Measurements from ENCODE around the gene MPG. TPM values are rescaled to one million over a fixed set of nuclear protein-coding genes. Genes with fewer than 3 reads are reported as not detected.
"Not testable (repeated sequence)": the region's sequence is repeated elsewhere in the genome, so short reads cannot be mapped to it uniquely, and the experiment has no call there.

Gene MPG, protein sequence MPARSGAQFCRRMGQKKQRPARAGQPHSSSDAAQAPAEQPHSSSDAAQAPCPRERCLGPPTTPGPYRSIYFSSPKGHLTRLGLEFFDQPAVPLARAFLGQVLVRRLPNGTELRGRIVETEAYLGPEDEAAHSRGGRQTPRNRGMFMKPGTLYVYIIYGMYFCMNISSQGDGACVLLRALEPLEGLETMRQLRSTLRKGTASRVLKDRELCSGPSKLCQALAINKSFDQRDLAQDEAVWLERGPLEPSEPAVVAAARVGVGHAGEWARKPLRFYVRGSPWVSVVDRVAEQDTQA
- polyA plus RNA-seq = 70.9 and 102 TPM in 2 replicates
- 30.9 and 42.9 TPM in 2 replicates for polyA minus RNA-seq

DNA sequence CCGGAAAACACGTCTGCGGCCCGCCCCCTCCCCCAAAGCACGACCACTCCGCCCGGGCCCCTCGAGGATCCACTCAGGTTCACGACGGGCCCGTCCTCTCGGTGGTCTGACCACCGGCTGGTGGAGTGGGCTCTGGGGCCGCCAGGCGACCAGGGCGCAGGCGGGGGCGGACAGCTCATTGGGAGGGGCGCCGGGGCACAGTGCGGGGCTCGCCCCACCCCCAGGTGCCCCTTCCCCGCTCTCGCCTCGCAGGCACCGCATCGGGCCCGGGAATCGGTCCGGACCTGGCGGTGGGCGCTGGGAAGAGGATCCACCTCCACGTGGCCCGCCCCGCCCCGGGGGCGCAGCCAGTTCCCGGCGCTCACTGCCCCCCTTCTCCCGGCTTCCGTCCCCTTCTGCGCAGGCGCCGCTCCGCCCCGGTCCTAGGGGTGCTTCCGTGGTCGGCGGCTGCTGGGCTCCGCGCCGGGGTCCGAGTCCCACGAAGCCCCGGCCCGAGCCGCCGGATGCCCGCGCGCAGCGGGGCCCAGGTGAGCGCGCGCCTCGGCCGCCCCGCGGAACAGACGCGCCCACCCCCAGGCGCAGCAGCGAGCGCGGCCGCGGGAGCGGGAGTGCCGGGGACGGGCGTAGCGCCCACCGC lies at the start of gene MPG:
Gene MPG, plus strand, starts transcription at position 419 of the 637 bp plus-strand sequence. Its CDS starts 85 bp downstream, at position 504.
- TF ChIP-seq POLR2AphosphoS5 (IDR thresholded peaks at IDR 0.05) = peak; percentile 72
- TF ChIP-seq TAF1 (IDR thresholded peaks at IDR 0.05; ENCODE audit: low read depth) = peak; percentile 41
- TF ChIP-seq MXI1 (conservative IDR thresholded peaks at IDR 0.05; ENCODE audit: poor library complexity, severe bottlenecking) = peak; percentile 84
- no peak for TF ChIP-seq RAD21 (conservative IDR thresholded peaks at IDR 0.05)
- H3K9me3 ChIP-seq (ENCODE audit: low read length) = no peaks in the 10 kb centered on the region
- H3K36me3 ChIP-seq (ENCODE audit: insufficient read depth, low read length) = no peaks in the 10 kb centered on the region
- peak within 1 kb of the TSS; percentile 76 for H2AFZ ChIP-seq (ENCODE audit: low read depth, low read length)
- H3K27me3 ChIP-seq (ENCODE audit: insufficient read depth, low read depth, low read length) = peaks cover 4% of the 10 kb centered on the region
- peak within 1 kb of the TSS; percentile 80 for H3K4me2 ChIP-seq (ENCODE audit: low read length)
- no peaks in the 10 kb centered on the region for H3K9me2 ChIP-seq (ENCODE audit: insufficient read depth, low read length)
- no peaks in the 10 kb centered on the region for H3K79me2 ChIP-seq (replicated peaks; ENCODE audit: insufficient read depth, low read length)
- H3K27ac ChIP-seq (ENCODE audit: low read length) = no peak within 1 kb of the TSS
- H3K9ac ChIP-seq (ENCODE audit: low read length) = peak within 1 kb of the TSS; percentile 75
- peak within 1 kb of the TSS; percentile 89 for H3K4me3 ChIP-seq (ENCODE audit: low read length)
- H4K20me1 ChIP-seq (ENCODE audit: insufficient read depth) = no peaks in the 10 kb centered on the region
- H3F3A ChIP-seq (ENCODE audit: insufficient read depth, low read length, poor library complexity, severe bottlenecking) = no peaks in the 10 kb centered on the region

DNA sequence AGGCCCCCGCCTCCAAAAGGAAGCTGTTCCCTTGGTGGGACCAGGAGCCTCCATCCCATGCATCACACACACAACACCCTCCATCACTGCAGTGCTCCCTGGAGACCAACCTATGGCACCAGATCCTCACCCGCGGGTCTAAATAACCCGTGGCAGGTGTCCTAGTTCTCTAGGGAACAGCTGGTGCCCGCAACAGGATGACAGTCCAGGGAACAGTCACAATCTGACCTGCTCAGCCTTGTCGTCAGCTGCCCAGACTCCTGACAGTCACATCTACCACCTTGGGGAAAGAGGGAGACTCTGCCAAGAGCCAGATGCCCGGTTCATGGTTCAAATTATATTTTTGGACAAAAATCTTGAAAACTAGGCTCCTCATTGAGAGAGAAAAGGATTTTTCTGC lies 47.4 kb upstream of the MPG start:
- not testable (repeated sequence) for H3K4me2 ChIP-seq (ENCODE audit: low read length); H4K20me1 ChIP-seq (ENCODE audit: insufficient read depth); H3F3A ChIP-seq (ENCODE audit: insufficient read depth, low read length, poor library complexity, severe bottlenecking); H3K27ac ChIP-seq (ENCODE audit: low read length); H3K79me2 ChIP-seq (replicated peaks; ENCODE audit: insufficient read depth, low read length); H3K27me3 ChIP-seq (ENCODE audit: insufficient read depth, low read depth, low read length); H3K36me3 ChIP-seq (ENCODE audit: insufficient read depth, low read length); H3K9ac ChIP-seq (ENCODE audit: low read length); H2AFZ ChIP-seq (ENCODE audit: low read depth, low read length); H3K4me3 ChIP-seq (ENCODE audit: low read length); H3K9me3 ChIP-seq (ENCODE audit: low read length); H3K9me2 ChIP-seq (ENCODE audit: insufficient read depth, low read length)

DNA sequence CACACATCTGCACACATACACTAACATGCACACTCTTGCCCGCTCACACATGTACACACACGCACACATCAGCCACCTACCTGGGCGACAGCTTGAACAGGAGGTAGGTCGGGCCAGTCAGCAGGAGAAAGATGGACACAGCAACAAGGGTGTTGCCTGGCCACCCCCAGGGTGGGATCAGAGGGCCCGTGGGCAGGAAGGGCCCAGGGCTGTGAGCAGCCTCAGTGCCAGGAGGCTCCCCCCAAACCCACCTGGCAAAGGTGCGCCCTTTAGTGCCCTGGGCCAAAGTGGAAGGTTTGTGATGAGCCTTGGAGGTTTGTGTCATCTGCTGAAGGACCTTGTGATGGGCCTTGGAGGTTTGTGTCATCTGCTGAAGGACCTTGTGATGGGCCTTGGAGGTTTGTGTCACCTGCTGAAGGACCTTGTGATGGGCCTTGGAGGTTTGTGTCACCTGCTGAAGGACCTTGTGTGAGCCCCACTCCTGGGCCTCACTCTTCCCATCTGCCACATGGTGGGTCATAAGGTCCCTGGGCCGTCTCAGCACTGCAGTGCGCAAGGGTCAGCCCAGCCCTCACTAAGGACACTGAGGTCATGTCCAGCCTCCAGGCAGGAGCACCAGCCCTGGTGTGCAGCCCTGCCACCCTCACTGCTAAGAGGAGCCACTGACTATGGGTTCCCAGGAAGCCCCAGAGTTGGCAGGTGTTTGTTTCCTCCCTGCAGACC lies 44.7 kb upstream of the MPG start:
- not testable (repeated sequence) for H3K9me3 ChIP-seq (ENCODE audit: low read length); H3K27ac ChIP-seq (ENCODE audit: low read length); H3K36me3 ChIP-seq (ENCODE audit: insufficient read depth, low read length); H4K20me1 ChIP-seq (ENCODE audit: insufficient read depth); H3K9me2 ChIP-seq (ENCODE audit: insufficient read depth, low read length); H3K4me2 ChIP-seq (ENCODE audit: low read length); H3K9ac ChIP-seq (ENCODE audit: low read length); H3K79me2 ChIP-seq (replicated peaks; ENCODE audit: insufficient read depth, low read length); H2AFZ ChIP-seq (ENCODE audit: low read depth, low read length); H3K27me3 ChIP-seq (ENCODE audit: insufficient read depth, low read depth, low read length); H3K4me3 ChIP-seq (ENCODE audit: low read length); H3F3A ChIP-seq (ENCODE audit: insufficient read depth, low read length, poor library complexity, severe bottlenecking)

DNA sequence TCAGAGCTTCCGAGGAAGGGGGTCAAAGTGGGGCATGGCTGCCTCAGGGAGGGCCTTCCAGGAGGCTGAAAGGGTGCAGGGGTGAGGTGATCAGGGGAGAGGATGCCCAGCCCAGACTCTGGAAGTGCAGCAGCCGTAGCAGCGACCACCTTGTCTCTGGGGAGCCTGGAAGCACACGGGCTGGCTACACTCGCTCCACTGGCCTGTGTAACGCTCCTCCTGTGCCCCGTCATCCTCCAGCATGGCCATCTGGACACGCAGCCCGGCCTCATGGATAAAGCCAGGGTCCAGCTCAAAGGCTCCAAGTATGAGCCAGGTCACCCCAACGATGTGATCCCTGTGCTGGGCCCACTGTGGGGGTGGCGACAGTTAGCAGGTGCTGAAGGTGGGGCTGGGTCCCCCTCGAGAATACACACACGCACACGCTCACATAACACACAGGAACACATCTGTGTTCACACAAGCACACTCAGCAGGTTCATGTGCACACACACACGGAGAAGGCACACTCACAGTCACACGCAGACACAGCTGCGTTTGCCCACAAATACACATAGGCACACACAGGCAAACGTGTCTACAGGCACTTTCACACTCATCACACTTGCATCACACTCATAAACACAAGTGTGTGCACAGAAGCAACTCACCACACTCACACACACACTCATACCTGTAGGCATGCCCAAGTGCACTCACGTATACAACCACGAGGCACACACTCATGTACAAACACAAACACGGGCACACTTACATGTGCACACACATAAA lies 44.0 kb upstream of the MPG start:
- no peaks in the 10 kb centered on the region for H3K9me3 ChIP-seq (ENCODE audit: low read length)
- no peaks in the 10 kb centered on the region for H3K79me2 ChIP-seq (replicated peaks; ENCODE audit: insufficient read depth, low read length)
- H3K4me3 ChIP-seq (ENCODE audit: low read length) = no peak overlapping the region
- no peaks in the 10 kb centered on the region for H3K27me3 ChIP-seq (ENCODE audit: insufficient read depth, low read depth, low read length)
- no peaks in the 10 kb centered on the region for H3K36me3 ChIP-seq (ENCODE audit: insufficient read depth, low read length)
- no peak overlapping the region for H3K27ac ChIP-seq (ENCODE audit: low read length)
- no peaks in the 10 kb centered on the region for H3F3A ChIP-seq (ENCODE audit: insufficient read depth, low read length, poor library complexity, severe bottlenecking)
- TF ChIP-seq EP300 (conservative IDR thresholded peaks at IDR 0.05; ENCODE audit: poor library complexity, severe bottlenecking) = no peak
- no peak for TF ChIP-seq EZH2 (IDR thresholded peaks at IDR 0.05; ENCODE audit: borderline replicate concordance, insufficient read depth, low read length, poor library complexity, severe bottlenecking)
- TF ChIP-seq SMC3 (conservative IDR thresholded peaks at IDR 0.05; ENCODE audit: poor library complexity) = no peak
- TF ChIP-seq, protein P1, sequence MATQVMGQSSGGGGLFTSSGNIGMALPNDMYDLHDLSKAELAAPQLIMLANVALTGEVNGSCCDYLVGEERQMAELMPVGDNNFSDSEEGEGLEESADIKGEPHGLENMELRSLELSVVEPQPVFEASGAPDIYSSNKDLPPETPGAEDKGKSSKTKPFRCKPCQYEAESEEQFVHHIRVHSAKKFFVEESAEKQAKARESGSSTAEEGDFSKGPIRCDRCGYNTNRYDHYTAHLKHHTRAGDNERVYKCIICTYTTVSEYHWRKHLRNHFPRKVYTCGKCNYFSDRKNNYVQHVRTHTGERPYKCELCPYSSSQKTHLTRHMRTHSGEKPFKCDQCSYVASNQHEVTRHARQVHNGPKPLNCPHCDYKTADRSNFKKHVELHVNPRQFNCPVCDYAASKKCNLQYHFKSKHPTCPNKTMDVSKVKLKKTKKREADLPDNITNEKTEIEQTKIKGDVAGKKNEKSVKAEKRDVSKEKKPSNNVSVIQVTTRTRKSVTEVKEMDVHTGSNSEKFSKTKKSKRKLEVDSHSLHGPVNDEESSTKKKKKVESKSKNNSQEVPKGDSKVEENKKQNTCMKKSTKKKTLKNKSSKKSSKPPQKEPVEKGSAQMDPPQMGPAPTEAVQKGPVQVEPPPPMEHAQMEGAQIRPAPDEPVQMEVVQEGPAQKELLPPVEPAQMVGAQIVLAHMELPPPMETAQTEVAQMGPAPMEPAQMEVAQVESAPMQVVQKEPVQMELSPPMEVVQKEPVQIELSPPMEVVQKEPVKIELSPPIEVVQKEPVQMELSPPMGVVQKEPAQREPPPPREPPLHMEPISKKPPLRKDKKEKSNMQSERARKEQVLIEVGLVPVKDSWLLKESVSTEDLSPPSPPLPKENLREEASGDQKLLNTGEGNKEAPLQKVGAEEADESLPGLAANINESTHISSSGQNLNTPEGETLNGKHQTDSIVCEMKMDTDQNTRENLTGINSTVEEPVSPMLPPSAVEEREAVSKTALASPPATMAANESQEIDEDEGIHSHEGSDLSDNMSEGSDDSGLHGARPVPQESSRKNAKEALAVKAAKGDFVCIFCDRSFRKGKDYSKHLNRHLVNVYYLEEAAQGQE (IDR thresholded peaks at IDR 0.05; ENCODE audit: borderline replicate concordance) = no peak
- TF ChIP-seq POLR2AphosphoS5 (IDR thresholded peaks at IDR 0.05) = no peak
- TF ChIP-seq, protein P2, sequence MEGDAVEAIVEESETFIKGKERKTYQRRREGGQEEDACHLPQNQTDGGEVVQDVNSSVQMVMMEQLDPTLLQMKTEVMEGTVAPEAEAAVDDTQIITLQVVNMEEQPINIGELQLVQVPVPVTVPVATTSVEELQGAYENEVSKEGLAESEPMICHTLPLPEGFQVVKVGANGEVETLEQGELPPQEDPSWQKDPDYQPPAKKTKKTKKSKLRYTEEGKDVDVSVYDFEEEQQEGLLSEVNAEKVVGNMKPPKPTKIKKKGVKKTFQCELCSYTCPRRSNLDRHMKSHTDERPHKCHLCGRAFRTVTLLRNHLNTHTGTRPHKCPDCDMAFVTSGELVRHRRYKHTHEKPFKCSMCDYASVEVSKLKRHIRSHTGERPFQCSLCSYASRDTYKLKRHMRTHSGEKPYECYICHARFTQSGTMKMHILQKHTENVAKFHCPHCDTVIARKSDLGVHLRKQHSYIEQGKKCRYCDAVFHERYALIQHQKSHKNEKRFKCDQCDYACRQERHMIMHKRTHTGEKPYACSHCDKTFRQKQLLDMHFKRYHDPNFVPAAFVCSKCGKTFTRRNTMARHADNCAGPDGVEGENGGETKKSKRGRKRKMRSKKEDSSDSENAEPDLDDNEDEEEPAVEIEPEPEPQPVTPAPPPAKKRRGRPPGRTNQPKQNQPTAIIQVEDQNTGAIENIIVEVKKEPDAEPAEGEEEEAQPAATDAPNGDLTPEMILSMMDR (IDR thresholded peaks at IDR 0.05; ENCODE audit: poor library complexity, severe bottlenecking) = no peak
- TF ChIP-seq TAF1 (IDR thresholded peaks at IDR 0.05; ENCODE audit: low read depth) = no peak
- TF ChIP-seq MXI1 (conservative IDR thresholded peaks at IDR 0.05; ENCODE audit: poor library complexity, severe bottlenecking) = no peak
- no peak for TF ChIP-seq RAD21 (conservative IDR thresholded peaks at IDR 0.05)
- H2AFZ ChIP-seq (ENCODE audit: low read depth, low read length) = no peak overlapping the region
- no peaks in the 10 kb centered on the region for H3K9me2 ChIP-seq (ENCODE audit: insufficient read depth, low read length)
- no peak overlapping the region for H3K9ac ChIP-seq (ENCODE audit: low read length)
- no peaks in the 10 kb centered on the region for H4K20me1 ChIP-seq (ENCODE audit: insufficient read depth)
- no peak overlapping the region for H3K4me2 ChIP-seq (ENCODE audit: low read length)

Data from neural cell (in vitro differentiated cells).